Hematopoietic multipotent progenitor cell (in vitro differentiated cells): ENCODE results near the gene RNASE13. TPM values are rescaled to one million over a fixed set of nuclear protein-coding genes. Genes with fewer than 3 reads are reported as not detected.
A peak's percentile ranks its signal among the peaks of the same experiment; 100 is the strongest.
"Not testable (repeated sequence)": the region's sequence is repeated elsewhere in the genome, so short reads cannot be mapped to it uniquely, and the experiment has no call there.

ENCODE experiments used
- DNase-seq, 3 donors: peaks; one replicate each; pipeline ENCODE4 v3.0.0-alpha.2; 2011 to 2015; ENCODE audit warnings: low read depth in 2 of 3, low spot score in 2 of 3
- total RNA-seq: library from RNA; depleted of rRNA; stranded (reverse); fragments of >200 nt; gene quantifications from one replicate; pipeline ENCODE4 v1.2.3, GENCODE V29; 2012

RNASE13 gene
- total RNA-seq, 1 donor: not detected

DNA sequence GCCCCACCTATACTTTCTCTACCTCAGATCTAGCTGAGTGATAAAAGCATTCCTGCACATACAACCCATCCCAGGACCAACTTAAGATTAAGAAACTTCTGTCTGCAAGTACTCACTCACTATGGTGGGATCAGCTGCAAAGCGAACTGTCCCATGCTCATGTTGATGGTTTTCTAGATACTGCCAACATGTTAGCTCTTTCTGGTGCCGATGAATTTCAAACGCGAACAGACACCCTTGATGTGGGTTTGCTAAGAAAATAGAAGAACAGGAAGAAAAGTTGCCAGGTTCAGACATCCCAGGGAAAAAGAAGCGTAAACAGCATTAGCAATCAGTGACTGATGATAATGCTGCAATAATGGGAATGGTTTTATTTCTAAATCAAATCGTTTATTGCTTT, 37.0 kb downstream of the RNASE13 start:
- DNase-seq: no peak

DNA sequence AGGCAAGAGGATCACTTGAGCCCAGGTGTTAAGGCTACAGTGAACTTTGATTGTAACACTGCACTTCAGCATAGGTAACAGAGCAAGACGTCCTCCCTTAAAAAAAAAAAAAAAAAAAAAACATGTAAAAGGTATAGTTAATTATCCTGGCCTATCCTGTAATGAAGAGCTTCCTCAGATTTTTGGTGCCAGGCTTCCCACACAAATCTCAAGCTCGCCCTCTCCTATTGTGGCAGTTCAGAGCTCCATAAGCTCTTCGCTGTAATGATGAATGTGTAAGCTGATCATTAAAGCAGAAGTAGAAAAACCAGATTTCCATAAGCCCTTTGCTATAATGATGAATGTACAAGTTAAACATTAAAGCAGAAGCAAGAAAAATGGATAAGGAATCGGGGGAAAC, 37.5 kb downstream of the RNASE13 start:
- no peak for DNase-seq

DNA sequence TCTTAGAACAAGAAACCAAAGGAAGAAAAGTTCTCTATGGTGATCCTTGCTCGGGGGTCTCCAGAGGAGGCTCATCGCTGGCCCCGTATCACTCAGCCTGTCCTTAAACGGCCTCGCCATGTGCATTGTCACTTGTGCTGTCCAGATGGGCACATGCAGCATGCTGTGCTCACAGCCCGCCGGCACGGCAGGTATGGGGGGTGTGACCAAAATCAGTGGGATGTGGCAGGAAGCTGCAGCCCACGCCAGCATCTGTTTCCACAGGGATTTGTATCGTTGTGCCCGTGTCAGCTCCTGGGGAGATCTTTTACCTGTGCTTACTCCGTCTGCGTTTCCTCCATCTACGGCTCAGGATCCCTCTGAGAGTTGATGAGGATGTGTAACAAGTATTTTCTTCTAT, 38.1 kb downstream of the RNASE13 start:
- DNase-seq: no peak

DNA sequence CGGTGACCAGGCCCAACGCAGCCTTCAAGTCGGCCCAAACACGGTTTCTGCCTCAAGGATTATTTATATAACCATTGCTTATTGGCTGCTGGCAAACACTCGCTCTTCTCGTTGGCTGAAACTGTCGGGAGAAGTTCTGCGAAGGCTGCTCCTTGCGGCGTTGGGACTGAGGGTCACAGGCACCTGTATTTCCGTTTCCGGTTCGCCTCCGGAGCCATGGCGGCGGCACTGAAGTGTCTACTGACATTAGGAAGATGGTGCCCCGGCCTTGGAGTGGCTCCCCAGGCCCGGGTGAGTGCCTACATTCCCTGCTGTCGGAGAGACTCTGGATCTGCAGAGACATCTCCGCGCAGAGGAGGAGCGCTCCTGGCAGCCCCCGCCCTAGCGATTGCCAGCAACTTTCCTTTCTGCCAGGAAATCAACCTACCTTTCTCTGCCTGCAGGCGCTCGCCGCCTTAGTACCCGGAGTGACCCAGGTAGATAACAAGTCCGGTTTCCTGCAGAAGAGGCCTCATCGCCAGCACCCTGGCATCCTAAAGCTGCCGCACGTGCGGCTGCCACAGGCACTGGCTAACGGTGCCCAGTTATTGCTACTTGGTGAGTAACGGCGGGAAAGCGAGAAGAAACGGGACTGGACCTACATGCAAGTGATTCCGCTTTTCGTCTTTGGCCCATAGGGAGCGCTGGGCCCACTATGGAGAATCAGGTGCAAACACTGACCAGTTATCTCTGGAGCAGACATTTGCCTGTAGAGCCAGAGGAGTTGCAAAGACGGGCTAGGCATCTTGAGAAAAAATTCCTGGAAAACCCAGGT, 44.6 kb downstream of the RNASE13 start, which contains the start of gene METTL17:
TSS of gene METTL17 (plus strand) at position 194 of the 814 bp plus-strand sequence. CDS start at position 217, 23 bp downstream.
- DNase-seq: peak; percentile 62 to 95 (median 92)

DNA sequence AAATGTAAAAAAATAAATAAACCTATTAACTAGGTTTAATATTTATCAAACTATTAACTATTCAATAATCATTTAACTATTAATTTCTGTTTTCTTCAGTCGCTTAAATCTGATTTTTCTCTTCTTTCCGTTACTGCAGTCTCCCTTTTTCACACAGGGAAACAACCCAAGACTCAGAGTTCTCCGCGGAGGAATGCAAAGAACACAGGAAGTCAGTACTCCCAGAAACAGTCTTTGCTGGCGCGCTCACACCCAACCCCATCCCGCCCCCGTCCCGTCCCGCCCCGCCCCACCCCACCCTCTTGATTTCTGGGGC, 45.2 kb downstream of the RNASE13 start:
- DNase-seq: no peak

DNA sequence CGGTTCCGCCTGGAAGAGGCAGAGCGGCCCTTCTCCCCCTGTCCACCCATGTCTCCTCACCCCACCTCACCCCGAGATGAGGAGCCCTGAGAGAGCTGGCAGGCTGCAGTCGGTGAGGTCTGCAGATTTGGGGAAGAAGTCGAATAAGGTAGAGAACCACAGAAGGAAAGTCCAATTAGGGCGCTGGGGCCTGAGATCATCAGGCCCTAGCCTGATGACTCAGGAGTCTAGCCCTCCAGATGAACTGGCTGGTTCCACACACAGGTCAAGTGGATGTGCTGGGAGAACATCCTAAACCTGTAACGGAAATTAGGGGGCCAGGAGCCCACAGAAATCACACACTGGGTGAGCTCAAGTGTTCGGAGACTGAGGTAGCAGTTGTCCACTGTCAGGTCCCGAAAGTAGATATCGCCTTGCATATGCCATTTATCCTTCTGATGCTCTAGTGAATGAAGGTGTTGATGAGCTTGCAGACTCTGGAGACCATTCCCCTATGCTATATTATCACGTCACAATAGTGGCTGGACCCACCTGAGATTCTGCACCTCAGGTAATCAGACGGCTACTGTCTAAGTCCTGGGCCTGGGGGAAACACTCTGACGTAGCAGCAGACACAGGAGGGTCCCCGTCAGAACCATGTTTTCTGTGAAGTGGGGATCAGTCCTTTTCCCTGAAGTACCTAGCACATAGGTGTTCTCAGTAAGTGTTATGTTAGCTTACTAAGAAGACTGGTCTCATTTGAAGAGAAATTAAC, 45.7 kb downstream of the RNASE13 start:
- peak in 1 of 3 donors; percentile 21 for DNase-seq

DNA sequence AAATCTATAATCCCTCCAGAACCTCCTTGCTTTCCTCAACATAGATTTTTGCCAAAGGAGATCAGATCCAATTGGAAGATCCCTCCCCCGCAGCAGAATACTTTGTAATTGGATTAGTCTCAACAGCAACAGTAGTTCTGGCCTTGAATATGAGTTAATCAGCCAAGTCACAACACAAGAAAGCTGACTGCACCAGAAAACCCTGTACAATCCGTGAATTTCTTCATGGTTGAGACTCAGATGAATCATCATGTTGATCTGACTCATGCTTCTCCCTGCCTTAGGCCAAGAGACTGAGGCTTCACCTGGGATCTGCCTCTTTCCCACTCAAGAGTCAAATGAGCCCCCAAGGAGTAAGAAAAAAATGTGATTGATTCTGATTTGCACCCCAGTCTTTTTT, 47.8 kb downstream of the RNASE13 start:
- no peak for DNase-seq

DNA sequence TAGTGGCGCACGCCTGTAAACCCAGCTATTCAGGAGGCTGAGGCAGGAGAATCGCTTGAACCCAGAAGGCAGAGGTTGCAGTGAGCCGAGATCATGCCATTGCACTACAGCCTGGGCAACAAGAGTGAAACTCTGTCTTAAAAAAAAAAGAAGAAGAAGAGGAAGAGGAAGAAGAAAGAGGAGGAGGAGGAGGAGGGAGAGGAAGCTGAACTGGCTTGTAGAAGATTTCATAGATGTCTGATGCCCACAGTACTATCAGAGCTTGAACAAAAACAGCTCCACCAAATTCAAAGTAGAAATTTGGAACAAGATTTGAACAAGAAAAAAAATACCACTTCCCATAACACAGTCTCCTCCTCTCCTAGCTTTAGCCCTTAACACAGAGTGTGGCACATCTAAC, 49.0 kb downstream of the RNASE13 start:
- not testable (repeated sequence) for DNase-seq

Other genes with a start within 250 kb of the RNASE13 start
- gene RNASE1, start 232.0 kb downstream of the RNASE13 start, total RNA-seq: 1.3 TPM
- 3.0 TPM for gene RNASE3, start 143.4 kb downstream of the RNASE13 start, total RNA-seq
- 11.6 TPM for gene RNASE2, start 79.3 kb downstream of the RNASE13 start, total RNA-seq
- gene METTL17, start 44.8 kb downstream of the RNASE13 start, total RNA-seq: 58.4 TPM
- gene SLC39A2, start 35.5 kb downstream of the RNASE13 start, total RNA-seq: not detected
- gene NDRG2, start 9.7 kb downstream of the RNASE13 start, total RNA-seq: 21.8 TPM
- not detected for gene TPPP2, start 4.6 kb downstream of the RNASE13 start, total RNA-seq
- gene RNASE7, start 7.6 kb upstream of the RNASE13 start, total RNA-seq: not detected
- not detected for gene RNASE8, start 23.0 kb upstream of the RNASE13 start, total RNA-seq
- 35.5 TPM for gene ARHGEF40, start 35.5 kb upstream of the RNASE13 start, total RNA-seq
- gene ZNF219, start 63.8 kb upstream of the RNASE13 start, total RNA-seq: 31.2 TPM
- gene TMEM253, start 66.3 kb upstream of the RNASE13 start, total RNA-seq: not detected
- under 0.01 TPM for gene OR5AU1, start 121.3 kb upstream of the RNASE13 start, total RNA-seq
- 273 TPM for gene HNRNPC, start 234.6 kb upstream of the RNASE13 start, total RNA-seq
- gene RPGRIP1, start 245.3 kb upstream of the RNASE13 start, total RNA-seq: under 0.01 TPM